Measurements from ENCODE around the gene MYBPC2. TPM values are rescaled to one million over a fixed set of nuclear protein-coding genes. Genes with fewer than 3 reads are reported as not detected.

Gene MYBPC2
- total RNA-seq, 1 donor from 2014 or later, result 0.08 TPM

Other genes with a start within 250 kb of the MYBPC2 start
- 99.3 TPM for gene MYH14, start 229.3 kb upstream of the MYBPC2 start, total RNA-seq
- gene KCNC3, start 103.5 kb upstream of the MYBPC2 start, total RNA-seq, result 1.7 TPM
- gene NAPSA, start 67.3 kb upstream of the MYBPC2 start, total RNA-seq, result 0.27 TPM
- 69.5 TPM for gene NR1H2, start 56.4 kb upstream of the MYBPC2 start, total RNA-seq
- gene POLD1, start 48.5 kb upstream of the MYBPC2 start, total RNA-seq, result 10.8 TPM
- gene SPIB, start 14.0 kb upstream of the MYBPC2 start, total RNA-seq, result not detected
- gene EMC10, start 43.6 kb downstream of the MYBPC2 start, total RNA-seq, result 78.0 TPM
- 2.2 TPM for gene GARIN5A, start 44.0 kb downstream of the MYBPC2 start, total RNA-seq
- gene JOSD2, start 78.3 kb downstream of the MYBPC2 start, total RNA-seq, result 43.7 TPM
- not detected for gene ASPDH, start 81.0 kb downstream of the MYBPC2 start, total RNA-seq
- gene LRRC4B, start 135.5 kb downstream of the MYBPC2 start, total RNA-seq, result 0.92 TPM
- 0.27 TPM for gene SYT3, start 207.0 kb downstream of the MYBPC2 start, total RNA-seq
- 2.5 TPM for gene C19orf81, start 216.6 kb downstream of the MYBPC2 start, total RNA-seq

Measured in Right ventricle myocardium inferior (tissue), 1 donor.